ENCODE measurements around the gene TRMO. TPM values are rescaled to one million over a fixed set of nuclear protein-coding genes. Genes with fewer than 3 reads are reported as not detected.

TRMO gene
- 27.7 TPM for total RNA-seq

GRCh38 chr9:97921959-97922724, at the start of gene TRMO:
TRMO (minus strand) TSS chr9:97922500; CDS start chr9:97922493, 7 bp downstream.
- Histone ChIP-seq H3K4me1 (peaks cover 33% of the 10 kb centered on the region), H3K9me3 (no peaks in the 10 kb centered on the region), H3K36me3 (no peaks in the 10 kb centered on the region), H3K27ac (peak within 1 kb of the TSS; percentile 89), H3K27me3 (no peaks in the 10 kb centered on the region), H3K4me3 (peak within 1 kb of the TSS; percentile 46 to 57)
- peak; percentile 97 to 99 for DNase-seq (ENCODE audit: extremely low spot score in 2 of 2)
- intact Hi-C loops (cut with DNase I) = loop anchor here (5.0 to 10.0 kb wide), 2 partner anchors 63 to 115 kb away; partner anchors contain the start of gene ANP32B
- TF ChIP-seq POLR2AphosphoS5 (IDR thresholded peaks at IDR 0.05; ENCODE audit: insufficient read depth in 1 of 2, low read depth in 1 of 2) (peak; percentile 99), POLR2A (IDR thresholded peaks at IDR 0.05) (peak in 1 of 2 donors; percentile 90)
- TF ChIP-seq, protein P1, sequence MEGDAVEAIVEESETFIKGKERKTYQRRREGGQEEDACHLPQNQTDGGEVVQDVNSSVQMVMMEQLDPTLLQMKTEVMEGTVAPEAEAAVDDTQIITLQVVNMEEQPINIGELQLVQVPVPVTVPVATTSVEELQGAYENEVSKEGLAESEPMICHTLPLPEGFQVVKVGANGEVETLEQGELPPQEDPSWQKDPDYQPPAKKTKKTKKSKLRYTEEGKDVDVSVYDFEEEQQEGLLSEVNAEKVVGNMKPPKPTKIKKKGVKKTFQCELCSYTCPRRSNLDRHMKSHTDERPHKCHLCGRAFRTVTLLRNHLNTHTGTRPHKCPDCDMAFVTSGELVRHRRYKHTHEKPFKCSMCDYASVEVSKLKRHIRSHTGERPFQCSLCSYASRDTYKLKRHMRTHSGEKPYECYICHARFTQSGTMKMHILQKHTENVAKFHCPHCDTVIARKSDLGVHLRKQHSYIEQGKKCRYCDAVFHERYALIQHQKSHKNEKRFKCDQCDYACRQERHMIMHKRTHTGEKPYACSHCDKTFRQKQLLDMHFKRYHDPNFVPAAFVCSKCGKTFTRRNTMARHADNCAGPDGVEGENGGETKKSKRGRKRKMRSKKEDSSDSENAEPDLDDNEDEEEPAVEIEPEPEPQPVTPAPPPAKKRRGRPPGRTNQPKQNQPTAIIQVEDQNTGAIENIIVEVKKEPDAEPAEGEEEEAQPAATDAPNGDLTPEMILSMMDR (IDR thresholded peaks at IDR 0.05) = peak in 2 of 3 experiments; percentile 68 to 92

GRCh38 chr9:97970165-97970564, 47.9 kb upstream of the TRMO start:
- no peak overlapping the region for H3K27ac ChIP-seq
- no peaks in the 10 kb centered on the region for H3K36me3 ChIP-seq
- TF ChIP-seq, protein P1 (IDR thresholded peaks at IDR 0.05) = no peak
- no peak for TF ChIP-seq POLR2AphosphoS5 (IDR thresholded peaks at IDR 0.05; ENCODE audit: insufficient read depth in 1 of 2, low read depth in 1 of 2)
- TF ChIP-seq POLR2A (IDR thresholded peaks at IDR 0.05) = no peak
- H3K4me3 ChIP-seq = no peak overlapping the region
- DNase-seq (ENCODE audit: extremely low spot score in 2 of 2) = no peak
- no peaks in the 10 kb centered on the region for H3K4me1 ChIP-seq
- no peaks in the 10 kb centered on the region for H3K9me3 ChIP-seq
- no peaks in the 10 kb centered on the region for H3K27me3 ChIP-seq
- intact Hi-C loops (cut with DNase I) = no loop called here

DNA sequence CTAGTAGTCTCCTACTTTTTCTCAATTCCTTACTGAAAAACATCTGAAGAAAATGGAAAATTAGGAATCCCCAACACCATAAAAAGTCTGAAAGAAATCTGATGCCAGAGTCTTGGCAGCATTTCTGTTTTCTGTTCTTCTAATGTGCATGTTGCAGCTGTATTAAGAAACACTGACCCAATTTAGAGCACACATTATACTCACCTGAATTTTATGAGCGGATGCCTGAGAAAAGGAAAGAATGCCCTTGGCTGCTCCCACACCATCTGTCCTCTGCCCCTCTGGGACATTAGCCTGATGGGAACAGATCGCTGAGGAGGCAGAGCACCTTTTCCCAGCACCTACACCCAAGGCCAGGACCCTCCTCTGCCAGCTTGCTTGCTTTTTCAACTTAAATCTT, 46.7 kb upstream of the TRMO start:
- Histone ChIP-seq H3K36me3 (no peaks in the 10 kb centered on the region), H3K27ac (no peak overlapping the region), H3K27me3 (no peaks in the 10 kb centered on the region), H3K4me3 (no peak overlapping the region), H3K4me1 (no peaks in the 10 kb centered on the region), H3K9me3 (no peaks in the 10 kb centered on the region)
- no peak for DNase-seq (ENCODE audit: extremely low spot score in 2 of 2)
- intact Hi-C loops (cut with DNase I) = no loop called here
- TF ChIP-seq, protein P1 (IDR thresholded peaks at IDR 0.05) = no peak
- TF ChIP-seq POLR2AphosphoS5 (IDR thresholded peaks at IDR 0.05; ENCODE audit: insufficient read depth in 1 of 2, low read depth in 1 of 2) (no peak), POLR2A (IDR thresholded peaks at IDR 0.05) (no peak)

GRCh38 chr9:97966493-97966892, 44.2 kb upstream of the TRMO start:
- Histone ChIP-seq H3K4me3 (no peak overlapping the region), H3K27ac (no peak overlapping the region), H3K9me3 (no peaks in the 10 kb centered on the region), H3K27me3 (no peaks in the 10 kb centered on the region), H3K4me1 (no peaks in the 10 kb centered on the region), H3K36me3 (no peaks in the 10 kb centered on the region)
- TF ChIP-seq, protein P1 (IDR thresholded peaks at IDR 0.05) = no peak
- TF ChIP-seq POLR2A (IDR thresholded peaks at IDR 0.05) (no peak), POLR2AphosphoS5 (IDR thresholded peaks at IDR 0.05; ENCODE audit: insufficient read depth in 1 of 2, low read depth in 1 of 2) (no peak)
- intact Hi-C loops (cut with DNase I) = no loop called here
- DNase-seq (ENCODE audit: extremely low spot score in 2 of 2) = no peak

DNA sequence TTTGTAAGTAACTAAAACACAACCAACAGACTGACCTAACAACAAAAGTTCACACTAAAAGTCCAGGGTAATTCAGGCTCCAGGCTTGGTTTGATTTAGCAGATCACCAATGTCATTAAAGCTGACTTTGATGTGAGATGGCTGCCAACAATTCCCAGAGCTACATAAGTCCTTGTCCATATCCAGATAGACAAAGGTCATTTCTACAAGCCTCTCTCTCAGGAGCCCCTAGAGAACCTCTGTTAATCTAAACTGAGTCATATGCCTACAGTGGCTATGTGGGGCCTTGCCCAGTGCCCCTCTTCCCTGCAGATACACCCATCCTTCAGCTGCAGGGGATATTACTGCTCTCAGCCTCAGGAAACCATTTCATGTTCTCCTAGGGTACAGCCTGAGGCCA, 42.6 kb upstream of the TRMO start:
- no peak overlapping the region for H3K4me3 ChIP-seq
- intact Hi-C loops (cut with DNase I) = no loop called here
- DNase-seq (ENCODE audit: extremely low spot score in 2 of 2) = no peak
- H3K9me3 ChIP-seq = no peaks in the 10 kb centered on the region
- no peaks in the 10 kb centered on the region for H3K36me3 ChIP-seq
- no peak overlapping the region for H3K27ac ChIP-seq
- TF ChIP-seq, protein P1 (IDR thresholded peaks at IDR 0.05) = no peak
- TF ChIP-seq POLR2A (IDR thresholded peaks at IDR 0.05) = no peak
- no peak for TF ChIP-seq POLR2AphosphoS5 (IDR thresholded peaks at IDR 0.05; ENCODE audit: insufficient read depth in 1 of 2, low read depth in 1 of 2)
- no peaks in the 10 kb centered on the region for H3K4me1 ChIP-seq
- H3K27me3 ChIP-seq = no peaks in the 10 kb centered on the region

Data from vagina (tissue), 2 donors.